Large intestine (tissue), 3 donors: Measurements from ENCODE around the gene PAIP2. TPM values are rescaled to one million over a fixed set of nuclear protein-coding genes. Genes with fewer than 3 reads are reported as not detected.
"Not testable (repeated sequence)": the region's sequence is repeated elsewhere in the genome, so short reads cannot be mapped to it uniquely, and the experiment has no call there.

ENCODE experiments used
- DNase-seq, 2 donors: peaks; one replicate each; pipeline versions ENCODE4 v3.0.0 to v3.0.0-alpha.2; 2013
- H3K27ac ChIP-seq: one replicate; pipeline ENCODE4 v1.5.1; 2013; ENCODE audit warnings: low read length
- H3K27me3 ChIP-seq: 2 replicates; pipeline ENCODE4 v1.6.1; 2013; ENCODE audit warnings: low read length; ENCODE audit not compliant: control insufficient read depth, insufficient read depth
- H3K36me3 ChIP-seq: 2 replicates; pipeline ENCODE4 v1.6.1; 2013; ENCODE audit warnings: low read length; ENCODE audit not compliant: control insufficient read depth, insufficient read depth
- H3K4me1 ChIP-seq: one replicate; pipeline ENCODE4 v1.6.1; 2013; ENCODE audit warnings: low read length; ENCODE audit not compliant: control insufficient read depth, insufficient read depth
- H3K4me3 ChIP-seq: one replicate; pipeline ENCODE4 v1.5.1; 2013; ENCODE audit warnings: low read length
- H3K9me3 ChIP-seq: one replicate; pipeline ENCODE4 v1.6.1; 2013; ENCODE audit warnings: mild to moderate bottlenecking, low read depth, low read length, moderate library complexity; ENCODE audit not compliant: control insufficient read depth
- WGBS: methylation state at CpG from one replicate; pipeline ENCODE4 v1.1.5; 2013; ENCODE audit warnings: low lambda C conversion rate; ENCODE audit not compliant: insufficient coverage; 5-methylcytosine and 5-hydroxymethylcytosine counted together
- polyA plus RNA-seq: library from polyadenylated mRNA; unstranded; fragments of 120-200 nt; gene quantifications from one replicate; pipeline ENCODE4 v1.2.1, GENCODE V29; 2013

The PAIP2 gene
- polyA plus RNA-seq, 1 donor, result 79.9 TPM

- not testable (repeated sequence) for H3K4me1 ChIP-seq, DNase-seq, H3K4me3 ChIP-seq, H3K36me3 ChIP-seq, H3K27me3 ChIP-seq, H3K27ac ChIP-seq, H3K9me3 ChIP-seq
- WGBS, result no CpG with 5 or more reads among the region's 8 CpGs
Measured at GRCh38 chr5:139355900-139356299, 14.2 kb downstream of the PAIP2 start.

- peaks cover 5% of the 10 kb centered on the region for H3K36me3 ChIP-seq
- no peaks in the 10 kb centered on the region for H3K27me3 ChIP-seq
- no peaks in the 10 kb centered on the region for H3K9me3 ChIP-seq
- H3K4me1 ChIP-seq, result no peaks in the 10 kb centered on the region
- H3K27ac ChIP-seq, result no peak overlapping the region
- no peak overlapping the region for H3K4me3 ChIP-seq
- no peak for DNase-seq
Measured at GRCh38 chr5:139358064-139358463, 16.4 kb downstream of the PAIP2 start.

- Histone ChIP-seq H3K36me3 (peaks cover 21% of the 10 kb centered on the region), H3K27ac (no peak overlapping the region), H3K4me1 (no peaks in the 10 kb centered on the region), H3K27me3 (no peaks in the 10 kb centered on the region), H3K4me3 (no peak overlapping the region), H3K9me3 (no peaks in the 10 kb centered on the region)
- DNase-seq, result no peak
- 100% methylated on average over 1 of the region's 4 CpGs for WGBS
Measured at GRCh38 chr5:139360384-139360783, 18.7 kb downstream of the PAIP2 start.

GRCh38 chr5:139361835-139362429 is 20.3 kb downstream of the PAIP2 start:
- WGBS, result no CpG with 5 or more reads among the region's 6 CpGs
- no peak overlapping the region for H3K27ac ChIP-seq

GRCh38 chr5:139363937-139364336 is 22.3 kb downstream of the PAIP2 start:
- Histone ChIP-seq H3K27me3 (no peaks in the 10 kb centered on the region), H3K4me1 (no peaks in the 10 kb centered on the region), H3K27ac (no peak overlapping the region), H3K36me3 (peaks cover 41% of the 10 kb centered on the region), H3K9me3 (no peaks in the 10 kb centered on the region), H3K4me3 (no peak overlapping the region)
- WGBS, result no CpG with 5 or more reads among the region's 2 CpGs
- no peak for DNase-seq

More at GRCh38 chr5:139361835-139362429, 20.3 kb downstream of the PAIP2 start:
- no peaks in the 10 kb centered on the region for H3K4me1 ChIP-seq
- peaks cover 36% of the 10 kb centered on the region for H3K36me3 ChIP-seq
- no peak for DNase-seq
- no peak overlapping the region for H3K4me3 ChIP-seq
- H3K9me3 ChIP-seq, result no peaks in the 10 kb centered on the region
- no peaks in the 10 kb centered on the region for H3K27me3 ChIP-seq

- DNase-seq, result no peak
- Histone ChIP-seq H3K36me3 (peaks cover 43% of the 10 kb centered on the region), H3K4me1 (no peaks in the 10 kb centered on the region), H3K4me3 (no peak overlapping the region), H3K27ac (no peak overlapping the region), H3K27me3 (no peaks in the 10 kb centered on the region), H3K9me3 (no peaks in the 10 kb centered on the region)
- 100% methylated on average over 1 of the region's 2 CpGs for WGBS
Measured at GRCh38 chr5:139364466-139364865, 22.8 kb downstream of the PAIP2 start.

GRCh38 chr5:139368613-139369012 is 27.0 kb downstream of the PAIP2 start:
- Histone ChIP-seq H3K4me3 (no peak overlapping the region), H3K27ac (no peak overlapping the region), H3K36me3 (peaks cover 63% of the 10 kb centered on the region), H3K4me1 (peaks cover 3% of the 10 kb centered on the region), H3K9me3 (no peaks in the 10 kb centered on the region), H3K27me3 (no peaks in the 10 kb centered on the region)
- no peak for DNase-seq
- no CpG with 5 or more reads among the region's 2 CpGs for WGBS

- peaks cover 57% of the 10 kb centered on the region for H3K36me3 ChIP-seq
- no peak for DNase-seq
- WGBS, result no CpG with 5 or more reads among the region's 1 CpG
- no peak overlapping the region for H3K4me3 ChIP-seq
- H3K27ac ChIP-seq, result no peak overlapping the region
- H3K4me1 ChIP-seq, result peaks cover 4% of the 10 kb centered on the region
- no peaks in the 10 kb centered on the region for H3K27me3 ChIP-seq
- no peaks in the 10 kb centered on the region for H3K9me3 ChIP-seq
Measured at GRCh38 chr5:139369181-139369580, 27.5 kb downstream of the PAIP2 start.

- DNase-seq, result no peak
- Histone ChIP-seq H3K4me1 (peaks cover 4% of the 10 kb centered on the region), H3K27me3 (no peaks in the 10 kb centered on the region), H3K27ac (no peak overlapping the region), H3K36me3 (peaks cover 42% of the 10 kb centered on the region), H3K4me3 (no peak overlapping the region), H3K9me3 (no peaks in the 10 kb centered on the region)
- 90% methylated on average over 2 of the region's 7 CpGs for WGBS
Measured at GRCh38 chr5:139371482-139372435, 30.1 kb downstream of the PAIP2 start.

- Histone ChIP-seq H3K9me3 (peaks cover 2% of the 10 kb centered on the region), H3K4me1 (peaks cover 15% of the 10 kb centered on the region), H3K36me3 (peaks cover 38% of the 10 kb centered on the region), H3K27ac (no peak overlapping the region), H3K4me3 (no peak overlapping the region), H3K27me3 (no peaks in the 10 kb centered on the region)
- 100% methylated on average over 1 of the region's 2 CpGs for WGBS
- no peak for DNase-seq
Measured at GRCh38 chr5:139374909-139375308, 33.3 kb downstream of the PAIP2 start.
